ENCODE measurements around the gene COL13A1.

The COL13A1 gene

GRCh38 chr10:69848454-69848853 lies 46.7 kb downstream of the COL13A1 start:
- DNase-seq, result no peak

- no peak for DNase-seq
Observed at GRCh38 chr10:69849825-69850224, 48.1 kb downstream of the COL13A1 start.

DNA sequence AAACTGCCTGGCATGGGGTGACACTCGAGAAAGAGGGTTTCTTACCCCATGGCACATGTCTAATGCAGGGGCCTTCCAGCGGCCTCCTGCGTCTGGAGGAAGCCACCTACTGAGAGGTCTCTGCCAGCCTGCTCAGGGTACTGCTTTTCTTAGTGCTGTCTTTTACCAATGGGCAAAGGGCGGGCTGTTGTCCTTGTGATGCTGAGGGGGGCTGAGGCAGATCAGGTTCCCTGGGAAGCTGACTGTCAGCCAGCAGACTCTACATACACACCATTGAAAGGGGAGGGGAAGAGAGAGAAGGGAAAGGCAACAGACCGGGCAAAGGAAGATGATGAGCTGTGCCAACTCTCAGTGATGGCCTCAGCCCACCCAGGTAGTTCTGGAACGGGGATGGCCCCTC lies 48.7 kb downstream of the COL13A1 start:
- DNase-seq, result no peak

DNA sequence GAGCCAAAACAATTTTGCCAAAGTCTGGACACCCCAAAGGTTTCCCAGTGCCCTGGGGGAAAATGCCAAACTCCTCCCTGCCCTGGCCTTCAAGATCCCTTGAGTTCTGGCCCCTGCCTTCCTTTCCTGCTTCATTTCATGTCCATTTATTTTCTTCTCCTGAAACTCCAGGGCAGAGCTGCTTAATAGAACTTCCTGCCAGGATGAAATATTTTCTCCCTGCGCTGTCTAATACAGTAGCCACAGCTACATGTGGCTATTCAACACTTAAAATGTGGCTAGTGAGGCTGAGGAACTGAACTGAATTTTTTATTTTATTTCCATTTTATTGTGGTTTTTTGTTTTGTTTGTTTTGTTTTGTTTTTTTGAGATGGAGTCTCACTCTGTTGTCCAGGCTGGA lies 49.6 kb downstream of the COL13A1 start:
- no peak for DNase-seq

DNA sequence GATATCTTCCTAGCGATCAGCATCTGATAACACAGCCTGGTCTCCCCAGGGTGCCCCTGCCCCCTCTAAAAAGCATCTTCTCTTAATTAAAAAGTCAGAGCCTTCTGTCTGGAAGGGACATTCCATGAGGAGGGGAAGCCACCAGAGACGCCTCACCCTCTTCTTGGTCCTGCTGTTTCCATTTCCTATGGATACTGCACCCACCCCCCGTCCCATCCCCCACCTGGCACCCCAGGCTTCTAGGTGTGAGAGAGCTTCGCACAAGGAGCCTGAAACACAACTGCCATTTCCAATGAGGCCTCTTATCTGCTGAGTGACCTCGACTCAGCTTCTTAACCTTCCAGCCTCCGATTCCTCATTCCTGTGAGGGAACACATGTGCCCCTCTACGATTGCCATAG lies 51.4 kb downstream of the COL13A1 start:
- DNase-seq, result no peak

GRCh38 chr10:69854511-69855345 lies 53.0 kb downstream of the COL13A1 start:
- no peak for DNase-seq

- DNase-seq, result no peak
Observed at GRCh38 chr10:69855346-69856111, 53.8 kb downstream of the COL13A1 start.

DNA sequence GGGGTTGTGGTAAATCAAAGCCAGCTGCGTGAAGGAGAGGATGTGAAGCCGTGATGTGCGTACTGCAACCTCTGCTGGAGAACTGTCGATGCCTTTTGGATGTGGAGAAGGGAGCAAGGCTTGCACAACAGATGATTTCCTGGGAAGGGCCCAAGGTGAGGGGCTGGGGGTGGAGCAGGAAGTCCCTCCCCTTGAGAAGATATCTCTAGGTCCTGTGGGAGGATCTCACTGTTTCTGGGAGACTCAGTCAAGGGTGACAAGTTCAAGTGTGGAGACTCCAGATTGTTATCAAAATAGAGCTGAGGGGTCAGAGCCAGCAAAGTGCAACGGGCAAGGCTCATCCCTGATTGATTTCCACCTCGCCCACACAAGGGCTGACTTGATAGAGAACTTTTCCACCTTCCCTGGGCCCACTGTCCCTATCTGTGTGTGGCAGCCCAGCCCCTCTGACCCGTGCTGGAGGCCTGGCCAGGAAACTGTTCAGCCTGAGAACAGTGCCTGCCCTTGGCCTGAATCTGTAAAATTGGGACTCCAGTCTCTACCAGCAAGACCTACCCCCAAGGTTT lies 55.0 kb downstream of the COL13A1 start:
- no peak for DNase-seq

GRCh38 chr10:69858201-69858600 lies 56.5 kb downstream of the COL13A1 start:
- DNase-seq, result no peak

DNA sequence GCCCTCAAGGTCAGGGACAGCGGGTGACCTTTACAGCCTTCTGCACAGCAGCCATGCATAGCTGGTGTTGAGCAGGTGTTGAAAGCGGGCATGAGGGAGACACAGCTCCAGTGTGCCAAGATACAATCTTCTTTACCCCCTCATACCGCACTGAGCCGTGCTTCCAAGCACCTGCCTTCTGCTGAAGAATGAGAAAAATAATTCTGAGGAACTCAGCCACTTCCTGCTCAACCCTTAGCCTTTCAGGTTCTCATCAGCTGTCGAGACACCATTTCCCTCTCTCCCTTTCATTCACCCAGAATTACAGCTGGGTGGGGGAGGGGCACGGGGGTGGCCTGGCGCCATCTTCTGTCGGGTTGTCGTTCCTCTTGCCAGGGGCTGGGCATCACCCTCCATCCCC lies 58.6 kb downstream of the COL13A1 start:
- DNase-seq, result no peak

DNA sequence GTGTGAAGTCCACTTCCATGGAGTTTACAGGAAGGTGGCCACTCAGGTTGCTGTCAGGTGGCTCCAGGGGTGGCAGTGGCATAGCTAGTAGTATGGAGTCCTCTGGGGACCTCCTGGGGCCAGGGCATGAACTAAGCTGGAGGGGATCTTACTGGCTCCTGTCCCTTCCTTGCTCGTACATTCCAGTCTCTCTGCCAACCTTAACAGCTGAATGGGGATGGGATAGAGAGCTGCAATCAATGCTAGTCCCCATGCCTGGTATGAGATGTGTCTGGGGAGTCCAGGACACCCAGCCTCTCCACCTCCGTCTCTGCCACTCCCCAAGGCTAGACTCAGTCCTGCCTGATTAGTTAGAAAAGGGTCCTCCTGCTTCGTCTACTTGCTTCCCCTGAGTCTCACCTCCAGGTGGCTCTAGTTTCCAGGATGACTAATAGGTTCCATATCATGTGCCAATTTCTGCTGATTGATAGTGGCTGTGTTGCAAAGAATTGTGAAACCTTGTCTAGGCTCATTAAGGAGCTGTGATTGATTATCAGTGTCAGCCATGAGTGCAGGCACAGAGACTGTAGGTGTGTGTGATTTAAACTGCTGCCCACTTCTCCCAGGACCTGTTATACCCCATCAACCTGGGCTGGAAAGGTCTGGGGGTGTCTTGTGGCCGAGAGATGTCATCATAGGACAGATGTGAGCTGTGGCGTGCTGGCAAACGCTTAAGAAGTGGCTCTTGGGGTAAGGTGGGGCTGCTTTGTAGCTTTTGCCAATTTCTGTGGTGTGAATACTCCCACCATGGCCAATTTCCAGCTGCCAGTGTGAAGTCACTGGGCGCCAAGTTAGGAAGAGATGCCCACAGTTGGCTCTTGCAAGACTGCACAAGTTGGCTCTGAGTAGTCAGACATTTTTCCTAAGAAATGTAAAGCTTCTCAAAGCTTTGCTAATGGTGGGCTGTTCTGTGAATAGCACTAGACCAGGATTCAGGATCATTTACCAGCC lies 59.8 kb downstream of the COL13A1 start:
- no peak for DNase-seq

DNA sequence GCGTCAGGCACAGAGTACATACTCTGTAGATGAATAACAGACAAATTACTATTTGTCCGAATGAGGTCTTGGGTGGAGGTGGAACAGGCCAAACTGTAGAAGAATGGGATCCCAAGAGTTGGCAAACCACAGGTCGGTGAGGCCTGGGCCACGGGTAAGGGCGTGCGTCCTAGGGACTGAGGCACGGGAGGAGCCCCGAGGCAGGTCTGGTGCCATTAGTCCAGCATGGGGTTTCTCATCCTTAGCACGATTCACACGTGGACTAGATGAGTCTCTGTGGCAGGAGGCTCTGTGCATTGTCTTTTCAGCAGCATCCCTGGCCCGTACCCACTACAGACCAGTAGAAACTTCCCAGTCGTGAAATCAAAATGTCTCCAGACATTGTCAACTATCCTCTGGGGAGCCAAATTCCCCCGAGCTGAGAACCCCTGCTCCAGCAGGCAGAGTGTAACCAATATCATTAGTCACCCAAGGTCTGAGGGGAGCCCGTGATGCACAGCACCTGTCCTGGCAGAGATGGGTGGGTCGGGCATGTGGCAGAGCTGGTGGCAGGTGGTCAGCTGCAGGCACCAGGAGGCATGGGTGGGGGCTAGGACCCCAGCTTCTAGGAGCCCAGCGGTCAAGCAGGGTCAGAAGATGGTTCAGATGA lies 61.3 kb downstream of the COL13A1 start:
- DNase-seq, result no peak

- DNase-seq, result no peak
Observed at GRCh38 chr10:69863580-69863979, 61.9 kb downstream of the COL13A1 start.

DNA sequence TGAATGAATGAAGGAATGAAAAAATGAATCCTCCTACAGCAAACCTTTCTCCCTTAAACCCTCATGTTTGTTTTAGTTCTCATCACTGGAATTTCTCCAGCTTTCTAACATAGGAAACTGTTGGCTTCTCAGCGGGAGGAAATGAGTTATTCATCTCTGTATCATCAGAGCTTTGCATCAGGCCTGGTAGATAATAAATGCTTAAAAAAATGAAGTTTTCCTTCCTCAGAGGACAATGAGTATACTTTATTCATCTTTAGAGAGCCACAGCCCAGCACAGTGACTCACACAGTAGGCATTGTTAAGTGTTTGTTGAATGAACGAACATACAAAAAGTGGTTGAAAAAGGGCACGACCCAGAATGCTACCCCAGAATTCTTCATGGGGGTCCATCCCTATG lies 62.6 kb downstream of the COL13A1 start:
- DNase-seq, result no peak

DNA sequence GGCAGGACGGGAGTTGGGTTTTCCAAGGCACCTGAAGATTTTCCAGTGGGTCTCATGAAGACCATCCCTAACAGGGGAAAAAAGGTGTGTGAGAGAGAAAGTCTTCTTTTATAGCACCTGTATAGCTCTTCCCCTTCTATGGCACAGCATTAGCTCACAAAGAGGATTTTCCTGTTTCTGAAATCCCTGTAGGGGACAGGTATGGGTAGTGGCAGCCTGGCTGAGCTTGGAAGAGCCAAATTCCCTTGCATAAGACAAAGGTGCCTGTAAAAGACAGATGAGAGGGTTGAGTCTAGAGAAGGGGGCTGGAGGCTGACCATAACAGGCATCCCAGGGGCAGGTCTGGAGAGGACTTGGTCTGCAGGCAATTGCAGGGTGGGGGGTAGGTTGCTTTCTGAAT lies 63.7 kb downstream of the COL13A1 start:
- DNase-seq, result no peak

GRCh38 chr10:69866246-69866687 lies 64.6 kb downstream of the COL13A1 start:
- DNase-seq, result no peak

GRCh38 chr10:69866688-69867461 lies 65.2 kb downstream of the COL13A1 start:
- DNase-seq, result no peak

GRCh38 chr10:69867699-69868558 lies 66.2 kb downstream of the COL13A1 start:
- no peak for DNase-seq

DNA sequence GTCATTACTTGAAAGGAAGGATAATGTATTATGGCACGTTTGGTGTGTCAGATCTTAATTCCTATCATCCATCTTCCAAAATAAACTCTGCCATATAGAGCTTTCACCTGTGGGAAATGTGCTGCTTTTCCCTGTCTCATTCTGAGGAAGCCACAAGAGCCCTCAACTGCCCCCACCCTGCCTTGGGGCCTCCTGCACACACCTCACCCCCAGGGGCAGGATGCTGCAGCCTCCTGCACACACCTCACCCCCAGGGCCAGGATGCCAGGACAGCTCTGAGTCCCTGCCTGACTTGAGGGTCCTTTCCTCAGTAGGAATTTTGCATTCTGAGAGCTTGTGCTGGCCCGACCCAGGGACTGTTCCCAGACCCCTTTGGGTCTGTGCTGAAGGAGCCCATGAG lies 67.1 kb downstream of the COL13A1 start:
- DNase-seq, result no peak

DNA sequence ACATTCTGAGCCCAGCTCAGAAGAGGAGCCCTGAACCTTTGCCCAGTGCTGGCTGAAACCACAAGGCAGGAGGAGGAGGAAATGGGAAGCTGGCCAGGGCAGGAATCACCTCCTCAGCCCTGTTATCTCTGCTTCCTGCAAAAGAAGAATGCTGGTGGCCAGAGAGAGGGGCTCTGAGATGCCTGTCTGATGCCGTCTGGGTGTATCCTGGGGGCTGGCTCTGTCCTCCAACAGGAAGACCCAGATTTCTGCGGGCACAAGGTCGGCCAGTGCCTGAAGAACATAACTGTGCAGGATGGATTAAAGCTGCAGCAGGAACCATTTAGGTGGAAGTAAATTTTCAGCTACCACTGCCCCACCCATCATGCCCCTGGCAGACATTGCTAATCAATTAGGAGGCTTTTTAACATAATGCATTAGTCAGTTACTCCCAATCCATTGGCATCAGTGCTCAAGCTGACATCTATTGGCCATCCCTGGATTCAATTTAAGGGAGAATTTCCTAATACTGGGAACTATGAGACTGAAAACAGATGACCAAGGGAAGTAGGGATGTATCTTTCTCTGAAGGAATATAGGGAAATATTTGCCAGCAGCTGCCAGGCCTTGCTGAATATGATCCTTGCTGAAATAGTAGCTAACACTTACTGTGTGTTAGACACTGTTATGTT lies 67.7 kb downstream of the COL13A1 start:
- DNase-seq, result no peak
